Small intestine (tissue), 7 donors: Measurements from ENCODE around the gene KCNIP1. TPM values are rescaled to one million over a fixed set of nuclear protein-coding genes. Genes with fewer than 3 reads are reported as not detected.

ENCODE experiments used
- DNase-seq, 2 donors: peaks; one replicate each; pipeline versions ENCODE4 v3.0.0 to v3.0.0-alpha.2; 2013
- FAIRE-seq: peaks from 2 replicates; lab custom pipeline; 2012; peaks lifted over from hg19 to GRCh38; lab: Jason Lieb, UNC
- H3K27ac ChIP-seq, 3 donors: one replicate each; pipeline ENCODE4 v1.5.1; 2013; ENCODE audit warnings: low read length in 2 of 3, mild to moderate bottlenecking in 2 of 3, control low read depth in 1 of 3, inconsistent platforms in 1 of 3, low read depth in 1 of 3, moderate library complexity in 1 of 3
- H3K27me3 ChIP-seq, 3 donors: one replicate each; pipeline ENCODE4 v1.6.1; 2013; ENCODE audit warnings: low read length in 3 of 3, inconsistent platforms in 1 of 3; ENCODE audit not compliant: control insufficient read depth in 3 of 3, insufficient read depth in 3 of 3
- H3K36me3 ChIP-seq, 3 donors: one replicate each; pipeline ENCODE4 v1.6.1; 2013; ENCODE audit warnings: low read length in 3 of 3, inconsistent platforms in 1 of 3, low read depth in 1 of 3, mild to moderate bottlenecking in 1 of 3, moderate library complexity in 1 of 3; ENCODE audit not compliant: control insufficient read depth in 3 of 3, insufficient read depth in 2 of 3
- H3K4me1 ChIP-seq, 3 donors: one replicate each; pipeline ENCODE4 v1.6.1; 2013; ENCODE audit warnings: low read length in 2 of 3, inconsistent platforms in 1 of 3, low read depth in 1 of 3, mild to moderate bottlenecking in 1 of 3, moderate library complexity in 1 of 3; ENCODE audit not compliant: control insufficient read depth in 3 of 3, insufficient read depth in 2 of 3
- H3K4me3 ChIP-seq, 3 donors: one replicate each; pipeline ENCODE4 v1.5.1; 2013; ENCODE audit warnings: low read length in 3 of 3, control low read depth in 1 of 3, inconsistent platforms in 1 of 3, low read depth in 1 of 3, mild to moderate bottlenecking in 1 of 3, moderate library complexity in 1 of 3
- H3K9me3 ChIP-seq, 2 donors: one replicate each; pipeline ENCODE4 v1.6.1; 2013; ENCODE audit warnings: low read depth in 1 of 2, low read length in 1 of 2; ENCODE audit not compliant: control insufficient read depth in 2 of 2, insufficient read depth in 1 of 2
- WGBS, 3 donors: extraction: QIAGEN DNeasy Blood & Tissue Kit; methylation state at CpG; one replicate each; pipeline ENCODE4 v1.1.7; 2013; 5-methylcytosine and 5-hydroxymethylcytosine counted together
- polyA plus RNA-seq, 4 donors: library from polyadenylated mRNA; stranded (reverse) in 3 of 4; unstranded in 1 of 4; fragments of 200-250 nt in 3 of 4; fragments of 120-200 nt in 1 of 4; gene quantifications; one replicate each; pipeline versions ENCODE4 v1.2.1 to v1.2.3, GENCODE V29; 2013
- donor health status: healthy with polysubstance abuse.
- donor health status: control.
- donor health status: control.
- donor health status: Bipolar disorder and iron deficiency.
- donor health status: healthy.

KCNIP1 gene
- polyA plus RNA-seq, 4 donors: 0.21 to 1.0 TPM; not detected in 2

DNA sequence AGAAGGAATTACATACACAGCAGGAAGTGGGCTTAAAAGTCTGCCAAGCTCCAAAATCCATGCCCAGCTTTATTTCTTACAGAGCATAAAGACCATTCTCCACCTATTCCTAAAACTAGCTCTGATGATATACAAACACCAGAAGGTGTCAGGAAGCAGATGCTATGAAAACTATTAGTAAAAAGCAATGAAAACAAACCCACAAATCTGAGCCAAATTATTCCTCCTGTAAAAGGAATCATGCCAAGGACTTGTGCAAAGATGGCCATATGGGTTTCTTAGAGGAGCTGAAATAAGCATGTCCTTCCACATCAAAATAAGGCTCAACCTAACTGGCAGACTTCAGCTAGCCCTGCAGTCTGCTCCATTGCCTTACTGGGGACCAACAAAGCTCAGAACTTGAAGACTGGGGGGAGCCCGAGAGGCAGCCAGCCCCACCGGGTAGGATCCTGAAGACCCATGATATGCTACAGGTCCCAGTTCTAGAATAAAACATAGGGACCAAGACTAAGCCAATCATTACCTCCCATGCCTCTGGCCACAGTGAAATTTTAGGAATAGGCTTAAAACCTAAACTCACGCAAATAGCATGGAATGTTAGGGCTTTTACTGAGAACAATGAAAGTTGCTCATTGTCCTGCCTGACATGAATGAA is 236.9 kb downstream of the KCNIP1 start:
- DNase-seq: no peak
- Histone ChIP-seq H3K4me1 (peaks cover 0 to 13% (median 0%) of the 10 kb centered on the region in 3 donors), H3K4me3 (no peak overlapping the region), H3K27ac (no peak overlapping the region), H3K9me3 (peaks cover 0 to 4% of the 10 kb centered on the region in 2 donors), H3K36me3 (no peaks in the 10 kb centered on the region), H3K27me3 (peaks cover 0 to 6% (median 0%) of the 10 kb centered on the region in 3 donors)
- FAIRE-seq: no peak
- WGBS, 3 donors: 77 to 93% (median 83%) methylated on average over 3 of the region's 3 CpGs

DNA sequence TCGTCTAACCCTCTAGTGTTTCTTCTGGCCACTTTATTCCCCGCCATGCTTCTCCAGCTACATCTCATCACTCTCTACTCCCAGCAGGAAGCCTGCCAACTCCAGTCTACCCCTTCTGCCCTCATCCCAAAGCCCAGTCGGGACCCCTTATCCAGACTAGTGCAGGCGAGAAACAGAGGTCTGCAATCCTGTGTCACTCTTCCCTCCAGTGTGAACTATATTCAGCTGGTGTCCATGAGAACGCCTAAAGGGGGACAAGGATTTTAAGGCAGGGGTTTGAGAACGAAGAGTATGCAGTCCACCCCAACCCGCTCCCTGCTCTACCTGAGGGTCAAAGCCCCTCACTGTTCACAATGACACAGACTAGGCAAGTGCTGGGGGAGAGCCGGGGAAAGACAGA is 238.0 kb downstream of the KCNIP1 start:
- H3K9me3 ChIP-seq: no peaks in the 10 kb centered on the region
- 81 to 91% (median 84%) methylated on average over 8 of the region's 8 CpGs for WGBS, 3 donors
- FAIRE-seq (no peak), DNase-seq (no peak)
- no peak overlapping the region for H3K27ac ChIP-seq
- H3K4me1 ChIP-seq: peaks cover 0 to 14% (median 0%) of the 10 kb centered on the region in 3 donors
- H3K4me3 ChIP-seq: no peak overlapping the region
- H3K36me3 ChIP-seq: no peaks in the 10 kb centered on the region
- H3K27me3 ChIP-seq: peaks cover 0 to 6% (median 0%) of the 10 kb centered on the region in 3 donors

- H3K4me3 ChIP-seq: no peak overlapping the region
Observed at GRCh38 chr5:170743876-170744212, 240.0 kb downstream of the KCNIP1 start.

GRCh38 chr5:170745481-170746071 is 241.8 kb downstream of the KCNIP1 start:
- WGBS, 3 donors: 10 to 26% (median 23%) methylated on average over 12 of the region's 12 CpGs
- H3K4me1 ChIP-seq: peaks cover 0 to 21% (median under 1%) of the 10 kb centered on the region in 3 donors
- DNase-seq (peak; percentile 47 to 55), FAIRE-seq (no peak)
- H3K9me3 ChIP-seq: no peaks in the 10 kb centered on the region
- peaks cover 0 to 6% (median 0%) of the 10 kb centered on the region in 3 donors for H3K27me3 ChIP-seq
- H3K4me3 ChIP-seq: no peak overlapping the region
- no peaks in the 10 kb centered on the region for H3K36me3 ChIP-seq
- H3K27ac ChIP-seq: peak overlapping the region in 1 of 3 donors; percentile 40

More at GRCh38 chr5:170743876-170744212, 240.0 kb downstream of the KCNIP1 start:
- Histone ChIP-seq H3K36me3 (no peaks in the 10 kb centered on the region), H3K9me3 (no peaks in the 10 kb centered on the region), H3K4me1 (peaks cover 0 to 14% (median 0%) of the 10 kb centered on the region in 3 donors), H3K27me3 (peaks cover 0 to 6% (median 0%) of the 10 kb centered on the region in 3 donors), H3K27ac (no peak overlapping the region)
- no peak for FAIRE-seq
- 20 to 28% (median 21%) methylated on average over 12 of the region's 12 CpGs for WGBS, 3 donors
- no peak for DNase-seq

GRCh38 chr5:170746075-170746960 is 242.5 kb downstream of the KCNIP1 start:
- FAIRE-seq (no peak), DNase-seq (no peak)
- Histone ChIP-seq H3K27me3 (peaks cover 0 to 6% (median 3%) of the 10 kb centered on the region in 3 donors), H3K4me1 (peaks cover 0 to 22% (median 1%) of the 10 kb centered on the region in 3 donors), H3K36me3 (no peaks in the 10 kb centered on the region), H3K27ac (no peak overlapping the region), H3K9me3 (no peaks in the 10 kb centered on the region), H3K4me3 (no peak overlapping the region)
- WGBS, 3 donors: 47 to 59% (median 52%) methylated on average over 11 to 14 of the region's 14 CpGs

GRCh38 chr5:170746961-170747340 is 243.1 kb downstream of the KCNIP1 start:
- H3K27ac ChIP-seq: no peak overlapping the region
- no peaks in the 10 kb centered on the region for H3K36me3 ChIP-seq
- peaks cover 0 to 6% (median 3%) of the 10 kb centered on the region in 3 donors for H3K27me3 ChIP-seq
- WGBS, 3 donors: 89 to 93% (median 93%) methylated on average over 11 of the region's 11 CpGs
- no peaks in the 10 kb centered on the region for H3K9me3 ChIP-seq
- H3K4me1 ChIP-seq: peaks cover 1 to 27% (median 4%) of the 10 kb centered on the region in 3 donors
- no peak overlapping the region for H3K4me3 ChIP-seq
- FAIRE-seq: no peak
- DNase-seq: no peak

- no peak overlapping the region for H3K27ac ChIP-seq
- no peak for DNase-seq
Observed at GRCh38 chr5:170747357-170747756, 243.5 kb downstream of the KCNIP1 start.

GRCh38 chr5:170747851-170748250 is 244.0 kb downstream of the KCNIP1 start:
- DNase-seq (no peak), FAIRE-seq (no peak)
- Histone ChIP-seq H3K9me3 (no peaks in the 10 kb centered on the region), H3K27ac (no peak overlapping the region), H3K4me3 (no peak overlapping the region), H3K4me1 (peaks cover 1 to 30% (median 4%) of the 10 kb centered on the region in 3 donors), H3K27me3 (peaks cover 0 to 6% (median 3%) of the 10 kb centered on the region in 3 donors), H3K36me3 (no peaks in the 10 kb centered on the region)
- 89 to 92% (median 90%) methylated on average over 10 of the region's 10 CpGs for WGBS, 3 donors

More at GRCh38 chr5:170747357-170747756, 243.5 kb downstream of the KCNIP1 start:
- peaks cover 0 to 6% (median 3%) of the 10 kb centered on the region in 3 donors for H3K27me3 ChIP-seq
- WGBS, 3 donors: 80 to 100% (median 94%) methylated on average over 1 of the region's 1 CpG
- FAIRE-seq: no peak
- H3K4me3 ChIP-seq: no peak overlapping the region
- H3K36me3 ChIP-seq: no peaks in the 10 kb centered on the region
- H3K9me3 ChIP-seq: no peaks in the 10 kb centered on the region
- peaks cover 1 to 30% (median 4%) of the 10 kb centered on the region in 3 donors for H3K4me1 ChIP-seq
